G401.6 (cell line): ENCODE data around the gene MOB3B.

Experiments
- FAIRE-seq: peaks from 2 replicates; lab custom pipeline; 2012; peaks lifted over from hg19 to GRCh38; lab: Jason Lieb, UNC

The MOB3B gene

GRCh38 chr9:27386571-27387091, 143.0 kb downstream of the MOB3B start:
- no peak for FAIRE-seq

- FAIRE-seq, result no peak
These were observed 143.8 kb downstream of the MOB3B start for GRCh38 chr9:27385606-27386322.

GRCh38 chr9:27384262-27385014, 145.2 kb downstream of the MOB3B start:
- no peak for FAIRE-seq

- FAIRE-seq, result no peak
These were observed 146.1 kb downstream of the MOB3B start for GRCh38 chr9:27383524-27383923.

- FAIRE-seq, result no peak
These were observed 146.6 kb downstream of the MOB3B start for GRCh38 chr9:27382975-27383374.

- FAIRE-seq, result no peak
These were observed 147.3 kb downstream of the MOB3B start for GRCh38 chr9:27382308-27382707.

- FAIRE-seq, result no peak
These were observed 150.0 kb downstream of the MOB3B start for GRCh38 chr9:27379311-27380251.

GRCh38 chr9:27377811-27378456, 151.7 kb downstream of the MOB3B start:
- no peak for FAIRE-seq

GRCh38 chr9:27377147-27377807, 152.3 kb downstream of the MOB3B start:
- no peak for FAIRE-seq

- FAIRE-seq, result no peak
These were observed 155.8 kb downstream of the MOB3B start for GRCh38 chr9:27373851-27374250.

GRCh38 chr9:27372615-27373014, 157.0 kb downstream of the MOB3B start:
- no peak for FAIRE-seq

GRCh38 chr9:27371382-27371781, 158.2 kb downstream of the MOB3B start:
- FAIRE-seq, result no peak

- no peak for FAIRE-seq
These were observed 160.0 kb downstream of the MOB3B start for GRCh38 chr9:27369591-27369990.

GRCh38 chr9:27368316-27368985, 161.2 kb downstream of the MOB3B start:
- FAIRE-seq, result no peak

GRCh38 chr9:27367921-27368315, 161.7 kb downstream of the MOB3B start:
- FAIRE-seq, result no peak

GRCh38 chr9:27367175-27367798, 162.3 kb downstream of the MOB3B start:
- FAIRE-seq, result no peak

GRCh38 chr9:27365707-27366376, 163.8 kb downstream of the MOB3B start:
- no peak for FAIRE-seq

GRCh38 chr9:27362447-27363210, 167.0 kb downstream of the MOB3B start:
- FAIRE-seq, result no peak

GRCh38 chr9:27361492-27361891, 168.1 kb downstream of the MOB3B start:
- no peak for FAIRE-seq
